Measurements from ENCODE around the gene HEXB. TPM values are rescaled to one million over a fixed set of nuclear protein-coding genes. Genes with fewer than 3 reads are reported as not detected.

Gene HEXB
- total and polyA plus RNA-seq, 2 of the 13 experiments (the other 11 are each of a cell fraction or from before 2014, with no cell fraction given): 100 to 104 TPM

DNA sequence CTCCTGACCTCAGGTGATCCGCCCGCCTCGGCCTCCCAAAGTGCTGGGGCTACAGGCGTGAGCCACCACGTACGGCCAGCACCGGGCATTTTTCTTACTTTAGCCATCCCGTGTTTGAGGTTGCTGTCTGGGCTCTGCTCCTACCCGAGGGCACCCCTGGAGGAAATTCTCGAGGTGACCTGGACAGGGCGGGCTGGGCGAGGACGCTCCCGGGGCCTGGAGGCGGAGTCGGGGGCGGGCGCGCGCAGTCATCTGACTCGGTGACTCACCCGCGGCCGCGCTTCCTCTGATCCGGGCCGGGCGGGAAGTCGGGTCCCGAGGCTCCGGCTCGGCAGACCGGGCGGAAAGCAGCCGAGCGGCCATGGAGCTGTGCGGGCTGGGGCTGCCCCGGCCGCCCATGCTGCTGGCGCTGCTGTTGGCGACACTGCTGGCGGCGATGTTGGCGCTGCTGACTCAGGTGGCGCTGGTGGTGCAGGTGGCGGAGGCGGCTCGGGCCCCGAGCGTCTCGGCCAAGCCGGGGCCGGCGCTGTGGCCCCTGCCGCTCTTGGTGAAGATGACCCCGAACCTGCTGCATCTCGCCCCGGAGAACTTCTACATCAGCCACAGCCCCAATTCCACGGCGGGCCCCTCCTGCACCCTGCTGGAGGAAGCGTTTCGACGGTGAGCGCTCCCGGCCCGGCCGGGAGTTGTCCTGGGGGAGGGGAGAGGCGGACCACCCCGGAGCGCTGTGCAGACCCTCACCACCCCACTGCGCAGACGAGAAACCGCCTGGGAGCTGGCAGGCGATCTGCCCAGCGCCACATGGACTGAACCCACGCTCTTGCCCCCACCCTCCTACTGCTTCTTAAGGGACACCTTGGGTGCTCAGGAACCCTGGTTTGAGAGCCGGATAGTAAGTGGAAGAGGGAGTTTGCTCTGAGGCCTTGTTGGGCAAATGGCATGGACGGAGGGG lies at the start of gene HEXB (continued):
- TF ChIP-seq, protein P1, sequence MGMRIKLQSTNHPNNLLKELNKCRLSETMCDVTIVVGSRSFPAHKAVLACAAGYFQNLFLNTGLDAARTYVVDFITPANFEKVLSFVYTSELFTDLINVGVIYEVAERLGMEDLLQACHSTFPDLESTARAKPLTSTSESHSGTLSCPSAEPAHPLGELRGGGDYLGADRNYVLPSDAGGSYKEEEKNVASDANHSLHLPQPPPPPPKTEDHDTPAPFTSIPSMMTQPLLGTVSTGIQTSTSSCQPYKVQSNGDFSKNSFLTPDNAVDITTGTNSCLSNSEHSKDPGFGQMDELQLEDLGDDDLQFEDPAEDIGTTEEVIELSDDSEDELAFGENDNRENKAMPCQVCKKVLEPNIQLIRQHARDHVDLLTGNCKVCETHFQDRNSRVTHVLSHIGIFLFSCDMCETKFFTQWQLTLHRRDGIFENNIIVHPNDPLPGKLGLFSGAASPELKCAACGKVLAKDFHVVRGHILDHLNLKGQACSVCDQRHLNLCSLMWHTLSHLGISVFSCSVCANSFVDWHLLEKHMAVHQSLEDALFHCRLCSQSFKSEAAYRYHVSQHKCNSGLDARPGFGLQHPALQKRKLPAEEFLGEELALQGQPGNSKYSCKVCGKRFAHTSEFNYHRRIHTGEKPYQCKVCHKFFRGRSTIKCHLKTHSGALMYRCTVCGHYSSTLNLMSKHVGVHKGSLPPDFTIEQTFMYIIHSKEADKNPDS (CRISPR knock-in tag; IDR thresholded peaks at IDR 0.05): no peak
- no peak for TF ChIP-seq NPAS2 (CRISPR knock-in tag; IDR thresholded peaks at IDR 0.05; ENCODE audit: borderline replicate concordance)
- TF ChIP-seq, protein P2, sequence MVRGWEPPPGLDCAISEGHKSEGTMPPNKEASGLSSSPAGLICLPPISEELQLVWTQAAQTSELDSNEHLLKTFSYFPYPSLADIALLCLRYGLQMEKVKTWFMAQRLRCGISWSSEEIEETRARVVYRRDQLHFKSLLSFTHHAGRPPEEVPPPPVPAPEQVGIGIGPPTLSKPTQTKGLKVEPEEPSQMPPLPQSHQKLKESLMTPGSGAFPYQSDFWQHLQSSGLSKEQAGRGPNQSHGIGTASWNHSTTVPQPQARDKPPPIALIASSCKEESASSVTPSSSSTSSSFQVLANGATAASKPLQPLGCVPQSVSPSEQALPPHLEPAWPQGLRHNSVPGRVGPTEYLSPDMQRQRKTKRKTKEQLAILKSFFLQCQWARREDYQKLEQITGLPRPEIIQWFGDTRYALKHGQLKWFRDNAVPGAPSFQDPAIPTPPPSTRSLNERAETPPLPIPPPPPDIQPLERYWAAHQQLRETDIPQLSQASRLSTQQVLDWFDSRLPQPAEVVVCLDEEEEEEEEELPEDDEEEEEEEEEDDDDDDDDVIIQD (CRISPR knock-in tag; IDR thresholded peaks at IDR 0.05; ENCODE audit: low read depth): 0 out of 2 replicates have a peak, but pooled peaks have one; percentile 23
- no peak; the same call in 1 of the 2 replicates for TF ChIP-seq CBFB (CRISPR knock-in tag; IDR thresholded peaks at IDR 0.05)
- 0 out of 2 replicates have a peak, but pooled peaks have one; percentile 28 for TF ChIP-seq NRL (CRISPR knock-in tag; IDR thresholded peaks at IDR 0.05; ENCODE audit: borderline replicate concordance)
- TF ChIP-seq MAZ (IDR thresholded peaks at IDR 0.05; ENCODE audit: borderline replicate concordance, low read depth, low read length): no peak
- TF ChIP-seq MAZ (CRISPR knock-in tag; IDR thresholded peaks at IDR 0.05; ENCODE audit: low read depth): peak; percentile 79
- no peak for TF ChIP-seq FOXC1 (CRISPR knock-in tag; IDR thresholded peaks at IDR 0.05; ENCODE audit: borderline replicate concordance)
- TF ChIP-seq GFI1 (CRISPR knock-in tag; IDR thresholded peaks at IDR 0.05; ENCODE audit: borderline replicate concordance): 0 out of 2 replicates have a peak, but pooled peaks have one; percentile 36
- no peak for TF ChIP-seq ESRRA (CRISPR knock-in tag; IDR thresholded peaks at IDR 0.05; ENCODE audit: low read depth)
- no peak for TF ChIP-seq SP2 (CRISPR knock-in tag; IDR thresholded peaks at IDR 0.05)
- no peak for TF ChIP-seq MXD4 (CRISPR knock-in tag; IDR thresholded peaks at IDR 0.05)
- TF ChIP-seq ATRX (CRISPR knock-in tag; IDR thresholded peaks at IDR 0.05; ENCODE audit: borderline replicate concordance): no peak
- TF ChIP-seq TAF1 (CRISPR knock-in tag; IDR thresholded peaks at IDR 0.05): peak; percentile 86
- TF ChIP-seq KDM2A (CRISPR knock-in tag; IDR thresholded peaks at IDR 0.05; ENCODE audit: borderline replicate concordance, low read depth): peak; percentile 63; the same call in 1 of the 2 replicates
- TF ChIP-seq MED8 (CRISPR knock-in tag; IDR thresholded peaks at IDR 0.05; ENCODE audit: insufficient replicate concordance): peak; percentile 33
- no peak for TF ChIP-seq CREM (IDR thresholded peaks at IDR 0.05)
- TF ChIP-seq CREM (CRISPR knock-in tag; IDR thresholded peaks at IDR 0.05): no peak
- TF ChIP-seq RCOR2 (CRISPR knock-in tag; IDR thresholded peaks at IDR 0.05): no peak
- peak; percentile 50; the same call in 1 of the 2 replicates for TF ChIP-seq ZNF160 (CRISPR knock-in tag; IDR thresholded peaks at IDR 0.05)
- peak; percentile 77; the same call in 1 of the 2 replicates for TF ChIP-seq ZNF788 (CRISPR knock-in tag; IDR thresholded peaks at IDR 0.05; ENCODE audit: borderline replicate concordance)
- TF ChIP-seq, protein P3, sequence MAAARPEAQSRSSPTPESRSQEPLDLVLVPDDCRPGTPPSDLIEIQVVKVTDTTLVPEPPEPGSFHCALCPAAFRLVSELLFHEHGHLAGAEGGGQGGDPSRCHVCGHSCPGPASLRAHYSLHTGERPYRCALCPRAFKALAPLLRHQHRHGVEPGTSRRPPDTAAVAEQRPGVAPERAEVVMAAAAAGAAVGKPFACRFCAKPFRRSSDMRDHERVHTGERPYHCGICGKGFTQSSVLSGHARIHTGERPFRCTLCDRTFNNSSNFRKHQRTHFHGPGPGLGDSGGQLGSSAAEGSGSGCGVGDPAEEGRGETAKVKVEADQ (CRISPR knock-in tag; IDR thresholded peaks at IDR 0.05; ENCODE audit: borderline replicate concordance): peak; percentile 45; the same call in 1 of the 2 replicates
- TF ChIP-seq GABPB1 (CRISPR knock-in tag; IDR thresholded peaks at IDR 0.05): peak; percentile 84
- TF ChIP-seq FOSL2 (CRISPR knock-in tag; IDR thresholded peaks at IDR 0.05): peak; percentile 97
- no peak; the same call in 1 of the 2 replicates for TF ChIP-seq PRMT3 (CRISPR knock-in tag; IDR thresholded peaks at IDR 0.05; ENCODE audit: borderline replicate concordance, low read depth)
- no peak for TF ChIP-seq MAFG (CRISPR knock-in tag; IDR thresholded peaks at IDR 0.05)

All from HepG2 (cell line).